ENCODE measurements around the gene KCNQ1. TPM values are rescaled to one million over a fixed set of nuclear protein-coding genes. Genes with fewer than 3 reads are reported as not detected.

KCNQ1 gene
- polyA plus RNA-seq, 1 donor from 2014 or later: not detected

- TF ChIP-seq REST (IDR thresholded peaks at IDR 0.05; ENCODE audit: borderline replicate concordance) (no peak), CTCF (IDR thresholded peaks at IDR 0.05; ENCODE audit: poor library complexity, severe bottlenecking) (no peak), EP300 (conservative IDR thresholded peaks at IDR 0.05; ENCODE audit: poor library complexity, severe bottlenecking) (no peak), MXI1 (conservative IDR thresholded peaks at IDR 0.05; ENCODE audit: poor library complexity, severe bottlenecking) (no peak), POLR2AphosphoS5 (IDR thresholded peaks at IDR 0.05) (no peak), RAD21 (conservative IDR thresholded peaks at IDR 0.05) (no peak), TAF1 (IDR thresholded peaks at IDR 0.05; ENCODE audit: low read depth) (no peak)
- no peak overlapping the region for H3K4me3 ChIP-seq (ENCODE audit: low read length)
- no peaks in the 10 kb centered on the region for H3K9me2 ChIP-seq (ENCODE audit: insufficient read depth, low read length)
- no peaks in the 10 kb centered on the region for H3F3A ChIP-seq (ENCODE audit: insufficient read depth, low read length, poor library complexity, severe bottlenecking)
- H2AFZ ChIP-seq (ENCODE audit: low read depth, low read length): no peak overlapping the region
- no peaks in the 10 kb centered on the region for H3K36me3 ChIP-seq (ENCODE audit: insufficient read depth, low read length)
- H4K20me1 ChIP-seq (ENCODE audit: insufficient read depth): no peaks in the 10 kb centered on the region
- no peak overlapping the region for H3K9ac ChIP-seq (ENCODE audit: low read length)
- H3K4me2 ChIP-seq (ENCODE audit: low read length): no peak overlapping the region
- H3K79me2 ChIP-seq (replicated peaks; ENCODE audit: insufficient read depth, low read length): no peaks in the 10 kb centered on the region
- H3K27me3 ChIP-seq (ENCODE audit: insufficient read depth, low read depth, low read length): no peaks in the 10 kb centered on the region
- no peak overlapping the region for H3K27ac ChIP-seq (ENCODE audit: low read length)
- no peaks in the 10 kb centered on the region for H3K9me3 ChIP-seq (ENCODE audit: low read length)
These were observed 402.8 kb downstream of the KCNQ1 start for GRCh38 chr11:2847561-2847960.

GRCh38 chr11:2848497-2848896, 403.7 kb downstream of the KCNQ1 start:
- no peaks in the 10 kb centered on the region for H3K9me3 ChIP-seq (ENCODE audit: low read length)
- no peaks in the 10 kb centered on the region for H3K27me3 ChIP-seq (ENCODE audit: insufficient read depth, low read depth, low read length)
- no peak overlapping the region for H2AFZ ChIP-seq (ENCODE audit: low read depth, low read length)
- no peak overlapping the region for H3K9ac ChIP-seq (ENCODE audit: low read length)
- H3K9me2 ChIP-seq (ENCODE audit: insufficient read depth, low read length): no peaks in the 10 kb centered on the region
- H3K36me3 ChIP-seq (ENCODE audit: insufficient read depth, low read length): no peaks in the 10 kb centered on the region
- no peak for TF ChIP-seq EZH2 (IDR thresholded peaks at IDR 0.05; ENCODE audit: borderline replicate concordance, insufficient read depth, low read length, poor library complexity, severe bottlenecking)
- no peak for TF ChIP-seq CTCF (IDR thresholded peaks at IDR 0.05; ENCODE audit: poor library complexity, severe bottlenecking)
- TF ChIP-seq RAD21 (conservative IDR thresholded peaks at IDR 0.05): no peak
- no peak for TF ChIP-seq EP300 (conservative IDR thresholded peaks at IDR 0.05; ENCODE audit: poor library complexity, severe bottlenecking)
- TF ChIP-seq MXI1 (conservative IDR thresholded peaks at IDR 0.05; ENCODE audit: poor library complexity, severe bottlenecking): no peak
- TF ChIP-seq REST (IDR thresholded peaks at IDR 0.05; ENCODE audit: borderline replicate concordance): no peak
- TF ChIP-seq SMC3 (conservative IDR thresholded peaks at IDR 0.05; ENCODE audit: poor library complexity): no peak
- TF ChIP-seq TAF1 (IDR thresholded peaks at IDR 0.05; ENCODE audit: low read depth): no peak
- H3K27ac ChIP-seq (ENCODE audit: low read length): no peak overlapping the region
- no peak overlapping the region for H3K4me2 ChIP-seq (ENCODE audit: low read length)
- no peak overlapping the region for H3K4me3 ChIP-seq (ENCODE audit: low read length)
- H4K20me1 ChIP-seq (ENCODE audit: insufficient read depth): no peaks in the 10 kb centered on the region
- no peaks in the 10 kb centered on the region for H3F3A ChIP-seq (ENCODE audit: insufficient read depth, low read length, poor library complexity, severe bottlenecking)
- no peaks in the 10 kb centered on the region for H3K79me2 ChIP-seq (replicated peaks; ENCODE audit: insufficient read depth, low read length)

Measured in neural cell (in vitro differentiated cells).